ENCODE results near the gene TMEM101.

The TMEM101 gene

GRCh38 chr17:44012391-44012790, 2.4 kb downstream of the TMEM101 start:
- TF ChIP-seq, protein P1, sequence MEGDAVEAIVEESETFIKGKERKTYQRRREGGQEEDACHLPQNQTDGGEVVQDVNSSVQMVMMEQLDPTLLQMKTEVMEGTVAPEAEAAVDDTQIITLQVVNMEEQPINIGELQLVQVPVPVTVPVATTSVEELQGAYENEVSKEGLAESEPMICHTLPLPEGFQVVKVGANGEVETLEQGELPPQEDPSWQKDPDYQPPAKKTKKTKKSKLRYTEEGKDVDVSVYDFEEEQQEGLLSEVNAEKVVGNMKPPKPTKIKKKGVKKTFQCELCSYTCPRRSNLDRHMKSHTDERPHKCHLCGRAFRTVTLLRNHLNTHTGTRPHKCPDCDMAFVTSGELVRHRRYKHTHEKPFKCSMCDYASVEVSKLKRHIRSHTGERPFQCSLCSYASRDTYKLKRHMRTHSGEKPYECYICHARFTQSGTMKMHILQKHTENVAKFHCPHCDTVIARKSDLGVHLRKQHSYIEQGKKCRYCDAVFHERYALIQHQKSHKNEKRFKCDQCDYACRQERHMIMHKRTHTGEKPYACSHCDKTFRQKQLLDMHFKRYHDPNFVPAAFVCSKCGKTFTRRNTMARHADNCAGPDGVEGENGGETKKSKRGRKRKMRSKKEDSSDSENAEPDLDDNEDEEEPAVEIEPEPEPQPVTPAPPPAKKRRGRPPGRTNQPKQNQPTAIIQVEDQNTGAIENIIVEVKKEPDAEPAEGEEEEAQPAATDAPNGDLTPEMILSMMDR (IDR thresholded peaks at IDR 0.05; ENCODE audit: low read depth, low read length) = no peak
- no peak for DNase-seq (ENCODE audit: low read depth, low spot score)
- in situ Hi-C loops (cut with HindIII; ENCODE audit: low sequenced_read_pairs) = no loop called here
- H3K4me3 ChIP-seq (ENCODE audit: low read depth, low read length) = no peak overlapping the region

DNA sequence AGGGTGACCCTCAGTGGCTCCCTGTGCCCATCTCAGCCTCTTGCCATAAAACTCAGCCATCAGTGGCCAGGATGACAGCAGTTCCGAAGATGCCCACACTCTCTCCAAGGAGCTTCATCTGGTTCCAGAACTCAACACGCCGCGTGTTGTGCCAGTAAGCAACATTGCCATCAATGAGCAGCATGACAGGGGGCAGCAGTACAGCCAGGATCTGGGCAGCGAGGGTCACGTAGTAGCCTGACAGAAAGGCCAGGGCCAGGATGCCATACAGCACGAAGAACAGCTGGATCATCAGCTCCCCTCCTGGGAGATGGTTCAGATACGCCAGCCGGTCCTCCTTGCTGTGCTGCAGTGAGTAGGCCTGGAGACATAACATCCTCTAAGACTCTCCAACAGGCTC, 2.9 kb downstream of the TMEM101 start:
- DNase-seq (ENCODE audit: low read depth, low spot score) = no peak
- H3K4me3 ChIP-seq (ENCODE audit: low read depth, low read length) = no peak overlapping the region
- in situ Hi-C loops (cut with HindIII; ENCODE audit: low sequenced_read_pairs) = no loop called here
- TF ChIP-seq, protein P1 (IDR thresholded peaks at IDR 0.05; ENCODE audit: low read depth, low read length) = no peak

DNA sequence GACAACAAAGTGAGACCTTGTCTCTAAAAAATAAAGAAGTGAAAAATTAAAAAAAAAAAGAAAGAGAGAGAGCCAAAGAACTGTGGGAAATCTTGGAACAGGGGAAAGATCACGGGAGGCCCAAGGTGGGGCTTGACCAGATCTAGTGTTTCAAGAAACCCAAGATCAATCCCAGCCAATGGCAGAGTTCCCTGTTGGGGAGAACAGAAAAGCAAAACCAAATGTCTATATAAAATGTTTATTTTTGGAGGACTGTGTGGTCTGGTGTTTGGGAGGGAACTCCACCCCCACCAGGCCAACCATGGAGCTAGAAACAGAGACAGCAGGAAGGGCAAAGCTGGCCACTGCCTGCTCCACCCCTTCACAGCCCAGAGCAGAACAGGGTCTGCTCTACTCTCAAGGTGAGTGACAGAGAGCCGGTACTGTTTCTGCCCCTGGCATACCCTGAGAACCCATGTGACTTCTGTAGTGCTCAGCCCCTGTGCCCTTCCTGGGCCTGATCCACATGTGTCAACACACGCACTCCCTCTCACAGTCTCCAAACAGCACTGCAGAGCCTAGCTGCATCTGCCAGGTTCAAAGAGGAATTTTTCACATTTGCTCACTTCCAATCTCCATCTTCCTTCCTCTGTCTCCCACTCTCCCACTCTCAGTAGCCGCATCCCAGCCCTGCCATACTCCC, 3.7 kb downstream of the TMEM101 start:
- in situ Hi-C loops (cut with HindIII; ENCODE audit: low sequenced_read_pairs) = no loop called here
- DNase-seq (ENCODE audit: low read depth, low spot score) = peak; percentile 84
- TF ChIP-seq, protein P1 (IDR thresholded peaks at IDR 0.05; ENCODE audit: low read depth, low read length) = no peak
- H3K4me3 ChIP-seq (ENCODE audit: low read depth, low read length) = no peak overlapping the region

DNA sequence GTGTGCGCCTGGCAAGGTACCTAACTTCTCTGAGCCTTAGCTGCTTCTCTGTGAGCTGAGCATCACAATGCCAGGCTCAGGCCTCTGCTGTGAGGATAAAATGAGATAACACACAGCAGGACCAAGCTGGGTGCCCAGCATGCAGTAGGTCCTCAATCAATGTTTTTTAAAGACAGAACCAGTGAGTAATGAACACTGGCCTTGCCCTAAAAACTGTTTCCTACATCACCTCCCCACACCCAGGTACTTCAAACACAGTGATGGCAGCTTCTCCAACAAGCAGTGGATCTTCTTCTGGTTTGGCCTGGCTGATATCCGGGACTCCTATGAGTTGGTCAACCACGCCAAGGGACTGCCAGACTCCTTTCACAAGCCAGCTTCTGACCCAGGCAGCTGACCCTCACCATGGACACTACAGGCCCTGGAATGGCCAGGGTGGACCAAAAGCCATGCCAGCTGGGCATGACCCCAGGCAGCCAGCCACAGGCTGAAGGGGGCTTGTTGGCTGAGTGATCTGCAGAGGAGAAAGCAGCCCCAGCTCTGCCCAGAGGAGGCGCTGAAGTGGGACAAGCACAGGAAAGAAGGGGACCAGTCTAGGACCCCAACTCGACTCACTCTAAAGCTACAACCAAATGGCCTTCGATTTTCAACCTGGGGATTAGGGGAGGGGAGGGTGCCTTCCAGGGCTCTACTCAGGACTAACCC, 6.4 kb downstream of the TMEM101 start:
- in situ Hi-C loops (cut with HindIII; ENCODE audit: low sequenced_read_pairs) = no loop called here
- peak overlapping the region; percentile 67 for H3K4me3 ChIP-seq (ENCODE audit: low read depth, low read length)
- DNase-seq (ENCODE audit: low read depth, low spot score) = no peak
- TF ChIP-seq, protein P1 (IDR thresholded peaks at IDR 0.05; ENCODE audit: low read depth, low read length) = no peak

DNA sequence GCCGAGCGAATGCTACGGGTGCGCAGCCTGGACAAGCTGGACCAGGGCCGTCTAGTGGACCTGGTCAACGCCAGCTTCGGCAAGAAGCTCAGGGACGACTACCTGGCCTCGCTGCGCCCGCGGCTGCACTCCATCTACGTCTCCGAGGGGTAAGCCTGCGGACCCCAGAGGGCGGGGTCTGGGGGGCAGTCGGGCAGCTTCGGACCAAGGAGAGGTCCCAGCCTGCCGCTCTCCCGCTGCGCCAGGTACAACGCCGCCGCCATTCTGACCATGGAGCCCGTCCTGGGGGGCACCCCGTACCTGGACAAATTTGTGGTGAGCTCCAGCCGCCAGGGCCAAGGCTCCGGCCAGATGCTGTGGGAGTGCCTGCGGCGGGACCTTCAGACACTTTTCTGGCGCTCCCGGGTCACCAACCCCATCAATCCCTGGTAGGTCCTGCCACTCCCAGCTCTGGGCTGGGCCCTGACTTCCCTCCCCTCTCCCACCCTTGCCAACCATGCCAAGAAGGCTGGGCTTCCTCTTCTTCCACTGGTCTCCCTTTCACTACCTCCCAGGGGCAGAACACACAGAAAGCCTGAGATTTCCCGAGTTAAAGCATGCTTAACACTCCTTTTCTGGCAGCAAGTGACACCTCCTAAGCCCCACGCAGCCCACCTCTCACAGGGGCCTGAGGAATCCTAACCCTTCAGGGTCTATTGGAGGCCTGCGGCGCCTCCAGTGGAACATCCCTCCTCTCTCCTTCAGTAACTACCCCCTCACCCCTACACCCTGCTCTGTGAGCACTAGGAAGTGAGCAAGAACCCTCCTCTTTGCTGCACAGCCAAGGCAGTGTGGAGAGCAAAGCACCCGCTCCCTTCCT, 7.2 kb downstream of the TMEM101 start:
- DNase-seq (ENCODE audit: low read depth, low spot score) = no peak
- in situ Hi-C loops (cut with HindIII; ENCODE audit: low sequenced_read_pairs) = no loop called here
- peak overlapping the region; percentile 67 for H3K4me3 ChIP-seq (ENCODE audit: low read depth, low read length)
- TF ChIP-seq, protein P1 (IDR thresholded peaks at IDR 0.05; ENCODE audit: low read depth, low read length) = no peak

DNA sequence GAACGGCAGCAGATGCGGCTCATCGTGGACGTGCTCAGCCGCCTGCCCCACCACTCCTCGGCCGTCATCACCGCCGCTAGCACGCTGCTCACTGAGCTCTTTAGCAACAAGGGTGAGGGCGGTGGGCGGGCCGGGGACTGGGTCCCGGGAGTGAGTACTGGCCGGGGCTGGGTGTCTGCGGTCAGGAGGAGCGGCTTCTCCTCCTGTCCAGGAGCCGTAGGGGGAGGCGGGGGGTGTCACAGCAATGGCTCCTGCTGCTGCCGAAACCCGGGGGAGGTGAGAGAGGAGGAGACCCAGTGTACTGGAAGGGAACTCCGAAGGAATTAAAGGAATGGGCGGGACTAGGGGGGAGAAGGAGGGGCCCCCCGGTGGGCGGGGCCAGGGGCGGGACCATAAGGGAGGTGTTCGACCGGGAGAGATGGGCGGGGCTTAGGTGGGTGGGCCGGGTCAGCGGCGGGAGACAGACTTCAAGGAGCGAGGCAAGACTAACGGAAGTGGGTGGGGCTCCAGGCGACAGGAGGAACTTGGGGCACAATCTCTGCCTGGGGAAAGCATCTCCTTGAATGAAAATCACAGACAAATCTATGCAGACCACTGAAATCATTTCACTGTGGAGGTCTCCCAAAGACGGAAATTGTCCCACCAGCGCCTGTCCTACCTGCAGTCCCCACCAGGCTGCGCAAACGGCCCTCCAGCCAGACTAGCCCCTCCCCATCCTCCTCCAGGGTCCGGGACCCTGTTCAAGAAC, 8.0 kb downstream of the TMEM101 start:
- peak overlapping the region; percentile 67 for H3K4me3 ChIP-seq (ENCODE audit: low read depth, low read length)
- in situ Hi-C loops (cut with HindIII; ENCODE audit: low sequenced_read_pairs) = no loop called here
- TF ChIP-seq, protein P1 (IDR thresholded peaks at IDR 0.05; ENCODE audit: low read depth, low read length) = peak; percentile 75
- DNase-seq (ENCODE audit: low read depth, low spot score) = peak; percentile 99
